ENCODE measurements around the gene ATP10B.

Gene ATP10B

DNA sequence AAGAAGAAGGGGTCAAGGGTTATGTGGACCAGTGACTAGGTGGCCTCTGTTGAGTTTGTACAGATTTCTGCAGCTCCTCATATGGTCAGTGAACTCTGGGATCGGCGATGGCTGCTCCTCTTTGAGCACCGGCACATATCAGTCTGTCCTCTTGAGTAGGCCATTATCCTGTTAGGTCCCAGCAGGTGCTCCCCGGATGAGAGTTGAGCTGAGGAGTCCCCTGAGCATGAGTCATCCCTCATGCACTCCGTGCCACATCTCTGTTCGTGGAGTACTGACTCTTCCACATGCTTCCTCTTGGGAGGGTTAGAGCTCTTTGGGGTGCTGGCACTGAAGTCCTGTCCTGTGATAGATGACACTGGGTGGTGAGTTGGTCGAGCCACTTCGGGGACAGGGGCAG, 286.6 kb downstream of the ATP10B start:
- TF ChIP-seq CTCF (conservative IDR thresholded peaks at IDR 0.05; ENCODE audit: low read depth, low read length), result no peak
- no peak overlapping the region for H3K4me3 ChIP-seq (ENCODE audit: low read length)
- no peak for DNase-seq (ENCODE audit: low read depth)

DNA sequence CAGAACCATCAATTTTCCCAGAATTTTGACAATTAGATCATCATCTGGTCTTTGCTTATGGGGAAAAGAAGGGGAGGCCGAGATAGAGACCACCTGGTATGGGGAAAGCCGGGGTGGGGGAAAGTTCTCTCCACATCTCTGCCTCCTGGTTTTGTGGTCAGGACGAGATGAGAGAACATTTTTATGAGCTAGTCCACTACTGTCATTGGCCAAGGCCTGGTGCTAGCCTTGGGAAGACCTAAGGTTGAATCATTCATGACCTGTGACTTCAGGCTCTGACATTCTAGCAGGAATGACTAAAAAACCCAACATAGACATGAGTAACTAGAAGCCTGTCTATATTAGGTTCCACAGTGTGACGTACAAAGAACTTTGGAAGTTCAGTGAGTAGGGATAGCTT, 295.2 kb downstream of the ATP10B start:
- no peak for TF ChIP-seq CTCF (conservative IDR thresholded peaks at IDR 0.05; ENCODE audit: low read depth, low read length)
- DNase-seq (ENCODE audit: low read depth), result no peak
- no peak overlapping the region for H3K4me3 ChIP-seq (ENCODE audit: low read length)

- peak; percentile 28 for DNase-seq (ENCODE audit: low read depth)
- no peak overlapping the region for H3K4me3 ChIP-seq (ENCODE audit: low read length)
- no peak for TF ChIP-seq CTCF (conservative IDR thresholded peaks at IDR 0.05; ENCODE audit: low read depth, low read length)
These were observed 295.9 kb downstream of the ATP10B start for GRCh38 chr5:160555971-160556631.

DNA sequence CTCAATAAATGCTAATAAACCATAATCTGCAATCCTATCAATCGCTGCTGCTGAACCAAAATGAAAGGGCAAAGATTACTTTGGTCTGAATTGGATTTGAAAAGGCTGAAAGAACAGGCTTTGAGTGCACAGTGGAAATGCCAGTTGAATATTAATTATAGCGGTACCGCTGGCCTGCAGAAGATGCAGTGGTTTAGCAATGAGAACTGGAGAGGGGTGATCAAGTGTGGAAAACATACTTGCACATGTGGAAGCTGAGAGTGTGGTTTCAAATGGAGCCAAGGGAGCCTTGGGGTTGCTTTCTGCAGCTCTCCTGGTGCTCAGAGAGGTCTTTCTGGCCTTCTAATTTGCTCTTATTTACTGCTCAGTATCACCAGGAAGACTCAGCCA, 296.4 kb downstream of the ATP10B start:
- DNase-seq (ENCODE audit: low read depth), result no peak
- no peak for TF ChIP-seq CTCF (conservative IDR thresholded peaks at IDR 0.05; ENCODE audit: low read depth, low read length)
- H3K4me3 ChIP-seq (ENCODE audit: low read length), result no peak overlapping the region

GRCh38 chr5:160550075-160550474, 301.9 kb downstream of the ATP10B start:
- TF ChIP-seq CTCF (conservative IDR thresholded peaks at IDR 0.05; ENCODE audit: low read depth, low read length), result no peak
- H3K4me3 ChIP-seq (ENCODE audit: low read length), result no peak overlapping the region
- no peak for DNase-seq (ENCODE audit: low read depth)

DNA sequence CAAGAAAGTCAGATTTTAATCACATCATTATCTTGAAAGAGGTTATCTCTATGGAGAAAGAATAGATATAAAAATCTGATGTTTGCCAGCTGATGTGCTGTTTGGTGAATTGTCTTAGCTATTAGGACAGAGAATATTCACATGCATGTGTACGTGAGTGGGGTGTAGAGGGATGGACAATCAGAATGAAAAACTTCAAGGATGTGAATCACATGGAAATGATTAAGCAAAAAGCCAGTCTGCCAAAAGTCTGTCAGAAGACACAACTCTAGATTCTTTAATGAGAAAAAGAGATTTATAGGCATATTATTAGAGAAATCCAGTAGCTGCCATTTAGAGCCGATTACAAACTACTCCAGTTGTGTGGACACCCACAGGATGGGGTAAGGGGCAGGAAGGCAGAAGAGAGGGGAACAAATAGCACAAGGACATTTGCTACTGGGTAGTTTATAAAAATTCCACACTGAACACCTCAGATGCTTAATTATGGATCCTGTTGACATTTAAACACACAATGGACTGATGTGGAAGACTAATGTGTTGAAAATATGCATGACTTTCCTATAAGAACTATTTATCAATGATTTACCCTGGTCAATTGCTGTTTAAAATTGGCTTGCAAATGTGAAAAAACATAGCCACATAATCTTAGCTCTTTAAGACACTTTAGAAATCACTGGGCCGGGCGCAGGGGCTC, 302.9 kb downstream of the ATP10B start:
- no peak for DNase-seq (ENCODE audit: low read depth)
- H3K4me3 ChIP-seq (ENCODE audit: low read length), result no peak overlapping the region
- no peak for TF ChIP-seq CTCF (conservative IDR thresholded peaks at IDR 0.05; ENCODE audit: low read depth, low read length)

DNA sequence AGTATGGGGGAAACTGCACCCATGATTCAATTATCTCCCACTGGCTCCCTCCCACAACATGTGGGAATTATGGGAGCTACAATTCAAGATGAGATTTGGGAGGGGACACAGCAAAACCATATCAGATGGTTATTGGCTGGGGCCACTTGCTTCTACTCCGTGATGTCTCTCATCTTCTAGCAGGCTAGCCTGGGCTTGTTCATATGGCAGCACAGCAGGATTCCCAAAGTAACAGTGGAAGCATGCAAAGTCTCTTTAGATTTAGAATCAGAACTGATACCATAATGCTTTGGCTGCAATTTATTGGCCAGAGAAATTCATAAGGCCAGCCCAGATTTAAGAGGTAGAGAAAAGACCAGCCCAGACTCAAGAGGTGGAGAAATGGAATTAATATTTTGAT, 304.1 kb downstream of the ATP10B start:
- no peak overlapping the region for H3K4me3 ChIP-seq (ENCODE audit: low read length)
- no peak for TF ChIP-seq CTCF (conservative IDR thresholded peaks at IDR 0.05; ENCODE audit: low read depth, low read length)
- no peak for DNase-seq (ENCODE audit: low read depth)
